Stomach smooth muscle (tissue), 2 donors: Measurements from ENCODE around the gene RAC3.
"Not testable (repeated sequence)": the region's sequence is repeated elsewhere in the genome, so short reads cannot be mapped to it uniquely, and the experiment has no call there.

Experiments
- H3K27ac ChIP-seq: one replicate; pipeline ENCODE4 v1.7.0; 2013; ENCODE audit warnings: mild to moderate bottlenecking, low read length, inconsistent platforms
- H3K27me3 ChIP-seq, 2 donors: one replicate each; pipeline ENCODE4 v1.7.0; 2013; ENCODE audit warnings: low read length in 2 of 2; ENCODE audit not compliant: insufficient read depth in 2 of 2, control insufficient read depth in 1 of 2
- H3K36me3 ChIP-seq, 2 donors: one replicate each; pipeline ENCODE4 v1.7.0; 2013; ENCODE audit warnings: low read length in 2 of 2; ENCODE audit not compliant: control insufficient read depth in 2 of 2, insufficient read depth in 2 of 2
- H3K4me1 ChIP-seq: one replicate; pipeline ENCODE4 v1.7.0; 2013; ENCODE audit warnings: low read length; ENCODE audit not compliant: control insufficient read depth, insufficient read depth
- H3K4me3 ChIP-seq, 2 donors: one replicate each; pipeline ENCODE4 v1.7.0; 2013; ENCODE audit warnings: low read length in 2 of 2
- H3K9ac ChIP-seq, 2 donors: one replicate each; pipeline ENCODE4 v1.7.0; 2013; ENCODE audit warnings: low read length in 2 of 2, mild to moderate bottlenecking in 1 of 2
- H3K9me3 ChIP-seq, 2 donors: one replicate each; pipeline ENCODE4 v1.7.0; 2013; ENCODE audit warnings: low read length in 2 of 2; ENCODE audit not compliant: control insufficient read depth in 2 of 2
- donor health status: healthy.
- donor health status: Pancreatic carcinoma.

The RAC3 gene

GRCh38 chr17:82037889-82038195 is 6.4 kb downstream of the RAC3 start:
- Histone ChIP-seq H3K27ac (peak overlapping the region; percentile 88), H3K9ac (peak overlapping the region in 1 of 2 donors; percentile 73), H3K4me3 (peak overlapping the region; percentile 48 to 81)

GRCh38 chr17:82038796-82039409 is 7.4 kb downstream of the RAC3 start:
- not testable (repeated sequence) for H3K9ac ChIP-seq, H3K9me3 ChIP-seq, H3K27ac ChIP-seq, H3K4me3 ChIP-seq, H3K36me3 ChIP-seq, H3K27me3 ChIP-seq
- peaks cover 25% of the 10 kb centered on the region for H3K4me1 ChIP-seq

More at GRCh38 chr17:82037889-82038195, 6.4 kb downstream of the RAC3 start:
- Histone ChIP-seq H3K27me3 (peaks cover 0 to 4% of the 10 kb centered on the region in 2 donors), H3K9me3 (no peaks in the 10 kb centered on the region), H3K36me3 (no peaks in the 10 kb centered on the region), H3K4me1 (peaks cover 25% of the 10 kb centered on the region)

DNA sequence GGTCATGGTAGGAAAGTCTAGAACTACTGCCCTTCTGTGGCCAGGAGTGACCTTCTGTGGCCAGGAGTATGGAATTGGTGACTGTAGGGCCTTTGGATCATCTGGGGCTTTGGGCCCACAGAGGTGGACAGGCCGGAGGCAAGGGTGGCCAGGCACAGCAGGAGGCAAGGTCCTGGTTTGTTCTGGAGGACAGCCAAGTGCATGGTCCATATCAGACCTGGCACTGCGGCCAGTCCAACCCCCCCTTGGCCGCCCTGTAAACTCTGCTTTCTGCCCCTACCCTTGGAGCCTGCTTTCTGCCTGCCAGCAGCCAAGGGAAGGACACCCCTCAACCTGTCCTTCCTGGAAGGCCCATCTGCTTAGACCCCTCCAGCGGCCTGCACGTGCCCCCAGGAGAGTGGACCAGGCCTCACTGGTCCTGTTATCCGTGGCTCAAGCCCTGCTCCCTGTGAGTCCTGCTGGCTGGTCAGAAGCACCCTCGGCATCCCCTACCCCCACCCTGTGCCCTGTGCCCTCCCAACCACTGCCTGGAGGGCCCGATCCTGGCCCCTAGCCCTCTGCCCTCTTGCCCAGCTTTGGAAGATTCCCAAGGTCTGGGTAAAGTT is 8.3 kb downstream of the RAC3 start:
- Histone ChIP-seq H3K36me3 (no peaks in the 10 kb centered on the region), H3K9me3 (no peaks in the 10 kb centered on the region), H3K27ac (no peak overlapping the region), H3K4me1 (peaks cover 25% of the 10 kb centered on the region), H3K27me3 (no peaks in the 10 kb centered on the region), H3K9ac (no peak overlapping the region), H3K4me3 (no peak overlapping the region)

DNA sequence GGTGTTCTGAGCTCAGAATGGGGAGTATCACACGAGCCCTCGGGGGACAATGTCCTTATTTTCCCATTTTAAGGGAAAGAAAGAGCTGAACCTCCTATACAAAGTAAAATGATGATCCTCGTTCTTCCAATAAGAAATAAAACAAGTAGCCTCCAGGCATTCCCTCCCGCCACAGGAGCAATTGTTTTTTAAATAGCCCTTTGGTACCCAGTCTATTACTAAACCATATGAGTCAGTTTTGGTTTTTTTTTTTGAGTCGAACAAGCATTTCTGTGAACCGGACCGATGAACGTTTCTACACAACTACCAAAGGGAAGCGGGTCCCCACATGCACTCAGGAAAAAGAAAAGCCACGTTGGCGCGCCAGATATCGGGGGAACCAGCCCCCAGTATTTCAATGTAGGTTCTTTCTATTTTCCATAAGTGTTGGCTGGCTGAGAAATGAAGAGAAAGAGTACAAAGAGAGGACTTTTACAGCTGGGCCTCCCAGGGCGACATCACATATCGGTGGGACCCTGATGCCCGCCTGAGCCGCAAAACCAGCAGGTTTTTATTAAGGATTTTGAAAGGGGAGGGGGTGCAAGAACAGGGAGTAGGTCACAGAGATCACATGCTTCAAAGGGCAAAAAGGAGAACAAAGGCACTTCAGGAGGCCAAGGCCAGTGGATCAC is 9.8 kb downstream of the RAC3 start:
- Histone ChIP-seq H3K27ac (no peak overlapping the region), H3K4me1 (peaks cover 17% of the 10 kb centered on the region), H3K9ac (no peak overlapping the region), H3K4me3 (no peak overlapping the region), H3K27me3 (no peaks in the 10 kb centered on the region), H3K36me3 (no peaks in the 10 kb centered on the region), H3K9me3 (no peaks in the 10 kb centered on the region)

DNA sequence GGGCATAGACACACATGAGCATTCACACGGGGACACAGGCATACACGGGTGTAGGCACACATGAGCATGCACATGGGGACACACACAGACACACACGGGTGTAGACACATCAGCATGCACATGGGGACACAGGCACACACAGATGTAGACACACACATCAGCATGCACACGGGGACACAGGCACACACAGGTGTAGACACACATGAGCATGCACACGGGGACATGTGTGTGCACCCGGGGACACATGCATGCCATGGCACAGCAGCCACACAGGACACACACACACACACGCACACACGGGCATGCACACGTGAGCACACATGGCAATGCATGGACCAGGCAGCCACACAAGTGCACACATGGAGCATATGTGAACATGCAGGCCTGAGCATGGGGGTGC is 11.2 kb downstream of the RAC3 start:
- peaks cover 4% of the 10 kb centered on the region for H3K4me1 ChIP-seq
- H3K9ac ChIP-seq: no peak overlapping the region
- no peak overlapping the region for H3K27ac ChIP-seq

GRCh38 chr17:82043507-82043906 is 12.0 kb downstream of the RAC3 start:
- Histone ChIP-seq H3K4me3 (no peak overlapping the region), H3K27ac (no peak overlapping the region), H3K9ac (no peak overlapping the region), H3K4me1 (no peaks in the 10 kb centered on the region), H3K9me3 (no peaks in the 10 kb centered on the region), H3K27me3 (no peaks in the 10 kb centered on the region), H3K36me3 (peaks cover 7 to 8% of the 10 kb centered on the region in 2 donors)

More for the DNA sequence above, 11.2 kb downstream of the RAC3 start:
- H3K27me3 ChIP-seq: no peaks in the 10 kb centered on the region
- H3K9me3 ChIP-seq: no peaks in the 10 kb centered on the region
- H3K36me3 ChIP-seq: peaks cover 4 to 6% of the 10 kb centered on the region in 2 donors
- H3K4me3 ChIP-seq: no peak overlapping the region

DNA sequence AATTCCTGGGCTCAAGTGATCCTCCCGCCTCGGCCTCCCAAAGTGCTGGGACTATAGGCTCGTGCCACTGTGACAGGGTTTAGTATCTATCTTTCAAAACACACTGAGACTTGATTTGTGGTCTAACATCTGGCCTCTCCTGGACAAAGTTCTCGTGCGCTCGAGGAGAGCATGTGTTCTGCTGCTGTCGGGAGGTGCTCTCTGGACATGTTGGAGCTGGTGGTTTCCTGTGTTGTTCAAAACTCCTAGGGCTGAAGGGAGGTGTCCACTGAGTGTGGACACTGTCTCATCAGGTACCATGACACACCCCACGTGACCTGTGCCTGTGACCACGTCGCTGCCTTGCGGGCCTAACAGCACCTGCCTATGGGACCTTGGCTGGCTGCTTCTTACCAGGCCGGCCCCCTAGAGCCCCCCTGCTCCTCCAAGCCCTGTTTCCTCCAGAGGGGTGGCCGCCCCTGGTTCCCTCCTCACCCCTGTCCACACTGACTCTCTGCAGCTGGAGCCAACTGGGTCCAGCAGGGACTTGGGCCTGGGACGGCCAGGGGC is 14.5 kb downstream of the RAC3 start:
- Histone ChIP-seq H3K27ac (no peak overlapping the region), H3K9me3 (no peaks in the 10 kb centered on the region), H3K27me3 (no peaks in the 10 kb centered on the region), H3K4me3 (no peak overlapping the region), H3K36me3 (peaks cover 7 to 14% of the 10 kb centered on the region in 2 donors), H3K4me1 (peaks cover 13% of the 10 kb centered on the region), H3K9ac (no peak overlapping the region)

DNA sequence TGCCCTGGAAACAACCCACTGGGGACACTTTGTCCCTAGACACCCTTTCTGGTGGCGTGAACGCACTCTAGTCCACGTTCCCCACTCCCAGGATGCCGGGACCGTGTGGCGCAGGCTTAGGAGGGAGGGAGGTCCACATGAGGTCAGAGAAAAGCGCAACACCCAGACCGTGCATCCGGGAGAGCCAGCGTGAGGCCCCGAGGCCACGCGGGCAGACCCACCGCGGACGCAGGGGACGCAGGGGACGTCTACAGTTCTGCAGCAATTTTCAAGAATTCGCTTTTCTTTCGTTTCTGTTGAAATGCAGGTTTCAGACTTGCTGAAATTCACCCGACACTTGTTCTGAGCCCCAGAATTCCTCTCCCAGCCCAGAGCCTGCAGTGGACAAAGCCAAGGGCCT is 15.4 kb downstream of the RAC3 start:
- Histone ChIP-seq H3K9me3 (no peaks in the 10 kb centered on the region), H3K27ac (no peak overlapping the region), H3K4me3 (no peak overlapping the region), H3K36me3 (peaks cover 7 to 14% of the 10 kb centered on the region in 2 donors), H3K27me3 (no peaks in the 10 kb centered on the region), H3K4me1 (peaks cover 14% of the 10 kb centered on the region), H3K9ac (no peak overlapping the region)

- no peak overlapping the region for H3K4me3 ChIP-seq
- peaks cover 7 to 14% of the 10 kb centered on the region in 2 donors for H3K36me3 ChIP-seq
- no peak overlapping the region for H3K9ac ChIP-seq
- peaks cover 17% of the 10 kb centered on the region for H3K4me1 ChIP-seq
- H3K27ac ChIP-seq: no peak overlapping the region
- no peaks in the 10 kb centered on the region for H3K9me3 ChIP-seq
- no peaks in the 10 kb centered on the region for H3K27me3 ChIP-seq
Measured at GRCh38 chr17:82047379-82047778, 15.9 kb downstream of the RAC3 start.

GRCh38 chr17:82047914-82048570 is 16.6 kb downstream of the RAC3 start:
- Histone ChIP-seq H3K27me3 (no peaks in the 10 kb centered on the region), H3K27ac (no peak overlapping the region), H3K9me3 (no peaks in the 10 kb centered on the region), H3K36me3 (peaks cover 7 to 14% of the 10 kb centered on the region in 2 donors), H3K4me1 (peaks cover 24% of the 10 kb centered on the region), H3K9ac (no peak overlapping the region), H3K4me3 (no peak overlapping the region)
